Measurements from ENCODE around the gene TMEM200A. TPM values are rescaled to one million over a fixed set of nuclear protein-coding genes. Genes with fewer than 3 reads are reported as not detected.

TMEM200A gene
- total RNA-seq, 3 donors from 2014 or later (not counting 1 experiment from before 2014, with no cell fraction given), result 0.16 to 0.52 (median 0.50) TPM

DNA sequence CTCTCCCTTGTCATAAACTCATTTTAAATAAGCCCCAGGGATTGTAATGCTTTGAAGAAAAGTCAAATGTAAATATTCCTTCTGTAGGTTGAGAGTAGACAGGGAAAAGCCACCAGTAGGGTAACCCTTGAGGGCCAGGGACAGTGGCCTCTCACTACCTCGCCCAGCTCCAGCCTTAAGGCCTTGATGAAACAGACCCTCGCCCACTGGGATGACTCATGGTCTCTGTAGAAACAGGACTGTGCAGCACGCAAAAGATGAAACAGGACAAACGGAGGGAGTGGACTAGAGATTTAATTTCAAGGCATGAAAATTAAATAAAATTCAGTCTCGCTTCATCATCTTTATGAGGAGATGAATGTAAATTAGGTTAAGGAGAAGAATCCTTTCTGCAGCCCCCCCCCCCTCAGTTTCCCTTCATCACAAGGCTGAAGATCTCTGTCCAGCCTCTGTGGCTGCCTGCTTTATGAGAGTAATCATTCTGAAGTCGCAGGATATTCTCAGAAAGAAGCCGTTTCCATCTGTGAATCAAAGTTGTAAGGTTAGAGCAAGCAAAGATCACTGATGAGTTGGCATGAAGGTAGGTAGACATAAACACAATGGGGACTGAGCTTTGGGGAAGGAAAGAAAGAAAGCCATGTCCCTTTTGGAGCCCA is 60.4 kb downstream of the TMEM200A start:
- H3K27ac ChIP-seq (ENCODE audit: low read length), result no peak overlapping the region

DNA sequence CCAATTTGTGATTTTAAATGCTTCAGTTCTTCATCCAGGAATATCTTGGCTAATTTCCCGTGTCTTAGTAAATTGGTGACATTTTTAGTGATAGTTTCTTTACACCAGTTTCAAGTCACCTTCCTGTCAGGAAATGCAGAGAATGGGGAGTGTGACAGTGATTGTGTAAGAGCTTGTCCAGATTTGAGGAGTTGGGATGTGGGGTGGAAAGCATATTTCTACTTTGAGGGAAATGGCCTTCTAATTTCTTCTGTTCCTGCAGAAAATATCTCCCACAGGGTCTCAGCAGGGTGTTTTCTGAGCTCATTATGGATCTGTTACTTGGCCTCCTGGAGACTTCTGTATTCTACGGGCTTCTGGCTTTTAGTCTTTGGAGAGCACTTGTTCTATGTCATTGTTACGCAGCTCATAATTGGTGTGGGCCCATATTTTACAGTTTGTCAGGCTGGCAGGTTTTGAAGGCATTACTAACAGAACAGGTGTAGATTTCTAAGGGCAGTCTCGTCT is 65.6 kb downstream of the TMEM200A start:
- H3K27me3 Mint-ChIP-seq (ENCODE audit: low read depth in 2 of 2), result peaks cover 3 to 14% of the 10 kb centered on the region in 2 donors
- no peak overlapping the region for H3K27ac ChIP-seq (ENCODE audit: low read length)
- 77% methylated on average over 4 of the region's 4 CpGs for WGBS (ENCODE audit: insufficient coverage)

More for the DNA sequence above, 60.4 kb downstream of the TMEM200A start:
- Histone ChIP-seq H3K27me3 (ENCODE audit: control insufficient read depth, insufficient read depth, low read length) (no peaks in the 10 kb centered on the region), H3K36me3 (ENCODE audit: control insufficient read depth, insufficient read depth, low read length) (no peaks in the 10 kb centered on the region), H3K9me3 (ENCODE audit: control insufficient read depth, insufficient read depth, low read length) (no peaks in the 10 kb centered on the region), H3K4me1 (ENCODE audit: control insufficient read depth, insufficient read depth, low read length) (no peaks in the 10 kb centered on the region), H3K4me3 (ENCODE audit: low read length) (no peak overlapping the region)
- 85% methylated on average over 7 of the region's 7 CpGs for WGBS (ENCODE audit: insufficient coverage)
- ATAC-seq (no peak), DNase-seq (no peak)
- H3K27ac Mint-ChIP-seq, result no peak overlapping the region
- no peaks in the 10 kb centered on the region for H3K36me3 Mint-ChIP-seq
- intact Hi-C loops (cut with micrococcal nuclease), result no loop called here
- H3K4me3 Mint-ChIP-seq, result no peak overlapping the region
- H3K9me3 Mint-ChIP-seq, result no peaks in the 10 kb centered on the region
- TF ChIP-seq, protein P1, sequence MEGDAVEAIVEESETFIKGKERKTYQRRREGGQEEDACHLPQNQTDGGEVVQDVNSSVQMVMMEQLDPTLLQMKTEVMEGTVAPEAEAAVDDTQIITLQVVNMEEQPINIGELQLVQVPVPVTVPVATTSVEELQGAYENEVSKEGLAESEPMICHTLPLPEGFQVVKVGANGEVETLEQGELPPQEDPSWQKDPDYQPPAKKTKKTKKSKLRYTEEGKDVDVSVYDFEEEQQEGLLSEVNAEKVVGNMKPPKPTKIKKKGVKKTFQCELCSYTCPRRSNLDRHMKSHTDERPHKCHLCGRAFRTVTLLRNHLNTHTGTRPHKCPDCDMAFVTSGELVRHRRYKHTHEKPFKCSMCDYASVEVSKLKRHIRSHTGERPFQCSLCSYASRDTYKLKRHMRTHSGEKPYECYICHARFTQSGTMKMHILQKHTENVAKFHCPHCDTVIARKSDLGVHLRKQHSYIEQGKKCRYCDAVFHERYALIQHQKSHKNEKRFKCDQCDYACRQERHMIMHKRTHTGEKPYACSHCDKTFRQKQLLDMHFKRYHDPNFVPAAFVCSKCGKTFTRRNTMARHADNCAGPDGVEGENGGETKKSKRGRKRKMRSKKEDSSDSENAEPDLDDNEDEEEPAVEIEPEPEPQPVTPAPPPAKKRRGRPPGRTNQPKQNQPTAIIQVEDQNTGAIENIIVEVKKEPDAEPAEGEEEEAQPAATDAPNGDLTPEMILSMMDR (IDR thresholded peaks at IDR 0.05), result no peak
- H3K4me1 Mint-ChIP-seq, result no peaks in the 10 kb centered on the region
- H3K27me3 Mint-ChIP-seq (ENCODE audit: low read depth in 2 of 2), result peaks cover 7 to 26% of the 10 kb centered on the region in 2 donors

DNA sequence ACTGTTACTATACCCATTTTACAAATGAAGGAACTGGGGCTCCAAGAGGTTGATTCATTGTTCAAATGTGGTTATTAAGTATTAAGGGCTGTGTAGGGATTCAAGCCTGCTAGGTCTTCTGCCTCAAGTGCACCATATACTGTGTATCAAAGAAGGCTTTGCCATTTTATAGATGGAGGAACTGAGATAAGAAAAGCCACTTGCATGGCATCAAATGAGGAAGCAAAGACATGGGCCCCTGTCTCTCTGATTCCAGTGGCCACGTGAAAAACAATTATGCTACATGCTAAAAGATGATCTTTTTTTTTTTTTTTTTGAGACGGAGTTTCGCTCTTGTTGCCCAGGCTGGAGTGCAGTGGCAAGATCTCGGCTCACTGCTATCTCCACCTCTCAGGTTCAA is 67.0 kb downstream of the TMEM200A start:
- Mint-ChIP-seq H3K9me3 (no peaks in the 10 kb centered on the region), H3K4me3 (no peak overlapping the region), H3K4me1 (no peaks in the 10 kb centered on the region), H3K27ac (no peak overlapping the region), H3K36me3 (no peaks in the 10 kb centered on the region), H3K27me3 (ENCODE audit: low read depth in 2 of 2) (peaks cover 3 to 8% of the 10 kb centered on the region in 2 donors)
- Histone ChIP-seq H3K36me3 (ENCODE audit: control insufficient read depth, insufficient read depth, low read length) (no peaks in the 10 kb centered on the region), H3K4me1 (ENCODE audit: control insufficient read depth, insufficient read depth, low read length) (no peaks in the 10 kb centered on the region), H3K27ac (ENCODE audit: low read length) (no peak overlapping the region), H3K9me3 (ENCODE audit: control insufficient read depth, insufficient read depth, low read length) (no peaks in the 10 kb centered on the region), H3K4me3 (ENCODE audit: low read length) (no peak overlapping the region), H3K27me3 (ENCODE audit: control insufficient read depth, insufficient read depth, low read length) (no peaks in the 10 kb centered on the region)
- intact Hi-C loops (cut with micrococcal nuclease), result no loop called here
- DNase-seq (no peak), ATAC-seq (no peak)
- TF ChIP-seq, protein P1 (IDR thresholded peaks at IDR 0.05), result no peak
- 65% methylated on average over 4 of the region's 4 CpGs for WGBS (ENCODE audit: insufficient coverage)

More for the DNA sequence above, 65.6 kb downstream of the TMEM200A start:
- ATAC-seq (no peak), DNase-seq (no peak)
- Histone ChIP-seq H3K27me3 (ENCODE audit: control insufficient read depth, insufficient read depth, low read length) (no peaks in the 10 kb centered on the region), H3K4me3 (ENCODE audit: low read length) (no peak overlapping the region), H3K4me1 (ENCODE audit: control insufficient read depth, insufficient read depth, low read length) (no peaks in the 10 kb centered on the region), H3K36me3 (ENCODE audit: control insufficient read depth, insufficient read depth, low read length) (no peaks in the 10 kb centered on the region), H3K9me3 (ENCODE audit: control insufficient read depth, insufficient read depth, low read length) (no peaks in the 10 kb centered on the region)
- TF ChIP-seq, protein P1 (IDR thresholded peaks at IDR 0.05), result no peak
- no peak overlapping the region for H3K4me3 Mint-ChIP-seq
- H3K27ac Mint-ChIP-seq, result no peak overlapping the region
- no peaks in the 10 kb centered on the region for H3K36me3 Mint-ChIP-seq
- H3K9me3 Mint-ChIP-seq, result no peaks in the 10 kb centered on the region
- no peaks in the 10 kb centered on the region for H3K4me1 Mint-ChIP-seq
- intact Hi-C loops (cut with micrococcal nuclease), result no loop called here

Data from natural killer cell (primary cell).